H1 (cell line): ENCODE results near the gene TMED8. TPM values are rescaled to one million over a fixed set of nuclear protein-coding genes. Genes with fewer than 3 reads are reported as not detected.

Experiments
- PHF8 ChIP-seq: fragments of 200-600 bp; sonication (generic); conservative IDR thresholded peaks from 2 replicates; pipeline ENCODE4 v1.7.1; 2012; ENCODE audit warnings: low read depth, mild to moderate bottlenecking, inconsistent platforms, low read length, moderate library complexity
- polyA plus RNA-seq, 7 experiments: library from polyadenylated mRNA; depleted of rRNA in 3 of 7; stranded (reverse) in 5 of 7; unstranded in 2 of 7; fragments of >200 nt in 5 of 7; fragments of 200-250 nt in 2 of 7; gene quantifications; 1 replicate in 5 of 7; 2 replicates in 1 of 7; 4 replicates in 1 of 7; pipeline versions ENCODE4 v1.2.1 to v1.2.3, GENCODE V29; 2011 to 2013; ENCODE audit warnings: missing spikeins in 2 of 7, mixed read lengths in 2 of 7
- total RNA-seq: library from RNA; stranded (reverse); fragmentation: NEBNext Ultra II Directional; extraction: Animal tissue kit (Norgen Biotek cat#: 25700); gene quantifications from 2 replicates; pipeline ENCODE4 v1.2.1, GENCODE V29; 2021

The TMED8 gene
- total and polyA plus RNA-seq, 2 of the 8 experiments (the other 6 are each of a cell fraction or from before 2014, with no cell fraction given), result 5.5 to 13.4 TPM

- TF ChIP-seq PHF8, result no peak
Measured at GRCh38 chr14:77329872-77330271, 47.0 kb downstream of the TMED8 start (continued).
